Right atrium auricular region (tissue), 2 donors: ENCODE data around the gene MXRA7. TPM values are rescaled to one million over a fixed set of nuclear protein-coding genes. Genes with fewer than 3 reads are reported as not detected.

ENCODE experiments used
- DNase-seq: peaks from one replicate; pipeline ENCODE4 v3.0.0-alpha.2; 2019; ENCODE audit warnings: low spot score
- H3K27ac ChIP-seq, 2 donors: fragments of 200-600 bp; sonication (generic); 1 replicate in 1 of 2; 2 replicates in 1 of 2; pipeline ENCODE4 v1.5.1; 2016 to 2019
- H3K27me3 ChIP-seq, 2 donors: fragments of 200-600 bp; sonication (generic); one replicate each; pipeline versions ENCODE4 v1.5.1 to v1.6.0; 2017 to 2019
- H3K36me3 ChIP-seq: fragments of 200-600 bp; sonication (generic); one replicate; pipeline ENCODE4 v1.5.1; 2016
- H3K4me1 ChIP-seq, 2 donors: fragments of 200-600 bp; sonication (generic); one replicate each; pipeline versions ENCODE4 v1.5.1 to v1.6.0; 2017 to 2019
- H3K4me3 ChIP-seq, 2 donors: fragments of 200-600 bp; sonication (generic); 1 replicate in 1 of 2; 2 replicates in 1 of 2; pipeline ENCODE4 v1.5.1; 2017 to 2019; ENCODE audit warnings: mild to moderate bottlenecking in 1 of 2, moderate library complexity in 1 of 2
- H3K9me3 ChIP-seq, 2 donors: fragments of 200-600 bp; sonication (generic); one replicate each; pipeline ENCODE4 v1.5.1; 2019
- total RNA-seq, 2 donors: library from RNA; depleted of rRNA; stranded (reverse); fragments of >200 nt; gene quantifications; one replicate each; pipeline ENCODE4 v1.1.0, GENCODE V29; 2016
- TF ChIP-seq, protein P1 (sequence below), 2 donors: fragments of 200-600 bp; sonication (generic); IDR thresholded peaks; one replicate each; pipeline ENCODE4 v1.5.1; 2019; ENCODE audit warnings: antibody characterized with exemption in 2 of 2

MXRA7 gene
- total RNA-seq, 2 donors from 2014 or later, result 440 to 644 TPM

DNA sequence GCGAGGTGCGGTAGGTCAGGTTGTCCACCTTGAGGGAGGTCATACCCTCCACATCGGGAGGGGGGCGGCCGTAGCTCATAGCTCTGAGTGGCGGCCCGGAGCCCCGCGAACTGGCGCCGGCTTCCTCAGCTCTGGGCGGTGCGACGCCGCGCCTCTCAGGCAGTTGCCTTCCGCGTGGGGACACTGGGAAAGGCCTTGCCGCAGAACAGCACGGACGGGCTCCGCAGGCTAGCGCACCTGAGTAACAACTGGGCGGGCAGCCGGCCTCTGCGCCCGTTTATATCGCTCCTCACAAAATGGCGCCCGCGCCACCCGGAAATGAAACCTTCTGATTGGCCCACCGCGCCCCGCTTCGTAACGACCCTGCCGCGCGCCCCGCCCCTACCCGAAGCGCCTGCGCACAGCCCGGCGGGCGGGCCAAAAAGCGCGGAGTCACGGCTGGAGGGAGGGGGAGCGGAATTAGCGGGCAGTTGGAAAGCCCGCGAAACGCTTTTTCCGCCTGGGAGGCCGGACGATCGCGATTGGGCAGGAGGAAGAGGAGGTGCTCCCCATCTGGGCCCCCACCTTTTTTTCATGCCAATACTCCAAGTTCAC lies 26.4 kb upstream of the MXRA7 start, which contains the start of gene SRSF2:
TSS of gene SRSF2 (minus strand) at position 250 of the 594 bp plus-strand sequence. CDS start at position 79, 171 bp downstream.
- peaks cover 0 to 58% of the 10 kb centered on the region in 2 donors for H3K4me1 ChIP-seq
- H3K27me3 ChIP-seq, result no peaks in the 10 kb centered on the region
- DNase-seq, result peak; percentile 99
- H3K4me3 ChIP-seq, result peak within 1 kb of the TSS; percentile 96 to 97
- TF ChIP-seq, protein P1, sequence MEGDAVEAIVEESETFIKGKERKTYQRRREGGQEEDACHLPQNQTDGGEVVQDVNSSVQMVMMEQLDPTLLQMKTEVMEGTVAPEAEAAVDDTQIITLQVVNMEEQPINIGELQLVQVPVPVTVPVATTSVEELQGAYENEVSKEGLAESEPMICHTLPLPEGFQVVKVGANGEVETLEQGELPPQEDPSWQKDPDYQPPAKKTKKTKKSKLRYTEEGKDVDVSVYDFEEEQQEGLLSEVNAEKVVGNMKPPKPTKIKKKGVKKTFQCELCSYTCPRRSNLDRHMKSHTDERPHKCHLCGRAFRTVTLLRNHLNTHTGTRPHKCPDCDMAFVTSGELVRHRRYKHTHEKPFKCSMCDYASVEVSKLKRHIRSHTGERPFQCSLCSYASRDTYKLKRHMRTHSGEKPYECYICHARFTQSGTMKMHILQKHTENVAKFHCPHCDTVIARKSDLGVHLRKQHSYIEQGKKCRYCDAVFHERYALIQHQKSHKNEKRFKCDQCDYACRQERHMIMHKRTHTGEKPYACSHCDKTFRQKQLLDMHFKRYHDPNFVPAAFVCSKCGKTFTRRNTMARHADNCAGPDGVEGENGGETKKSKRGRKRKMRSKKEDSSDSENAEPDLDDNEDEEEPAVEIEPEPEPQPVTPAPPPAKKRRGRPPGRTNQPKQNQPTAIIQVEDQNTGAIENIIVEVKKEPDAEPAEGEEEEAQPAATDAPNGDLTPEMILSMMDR (IDR thresholded peaks at IDR 0.05), result no peak
- H3K36me3 ChIP-seq, result peaks cover 46% of the 10 kb centered on the region
- H3K9me3 ChIP-seq, result no peaks in the 10 kb centered on the region
- peak within 1 kb of the TSS; percentile 99 to 100 for H3K27ac ChIP-seq

DNA sequence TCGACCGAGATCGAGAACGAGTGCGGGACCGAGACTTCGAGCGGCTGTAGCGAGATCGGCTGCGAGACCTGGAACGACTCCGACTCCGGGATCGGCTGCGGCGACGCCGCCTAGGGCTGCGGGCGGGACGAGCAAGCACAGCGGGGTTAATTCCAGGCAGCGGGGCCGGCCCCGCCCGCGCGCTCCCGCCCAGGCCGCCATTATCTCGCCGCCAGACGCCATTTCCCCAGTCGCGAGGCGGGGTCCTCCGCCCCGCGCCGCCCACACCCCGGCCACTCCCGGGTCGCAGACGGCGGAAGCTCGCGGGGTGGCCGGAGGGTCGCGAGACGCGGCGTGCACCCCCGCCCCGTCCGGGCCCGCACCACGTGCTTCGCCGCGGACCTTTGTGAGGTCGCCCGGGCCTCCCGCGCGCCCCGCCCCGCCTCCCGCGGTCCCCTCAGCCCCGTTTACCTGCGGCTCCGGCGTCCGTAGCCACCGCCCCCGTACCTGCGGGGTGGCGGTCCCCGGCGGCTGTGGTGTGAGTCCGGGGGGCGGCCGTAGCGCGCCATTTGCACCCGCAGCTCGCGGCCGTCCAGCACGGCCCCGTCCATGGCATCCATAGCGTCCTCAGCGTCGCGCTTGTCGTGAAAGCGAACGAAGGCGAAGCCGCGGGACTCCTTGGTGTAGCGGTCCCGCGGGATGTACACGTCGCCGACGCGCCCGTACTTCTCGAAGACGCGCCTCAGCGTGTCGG lies 25.8 kb upstream of the MXRA7 start:
- H3K4me1 ChIP-seq, result peaks cover 0 to 57% of the 10 kb centered on the region in 2 donors
- no peaks in the 10 kb centered on the region for H3K9me3 ChIP-seq
- no peaks in the 10 kb centered on the region for H3K27me3 ChIP-seq
- peak overlapping the region; percentile 96 to 97 for H3K4me3 ChIP-seq
- H3K36me3 ChIP-seq, result peaks cover 46% of the 10 kb centered on the region
- TF ChIP-seq, protein P1 (IDR thresholded peaks at IDR 0.05), result peak in 1 of 2 donors; percentile 34
- peak overlapping the region; percentile 99 to 100 for H3K27ac ChIP-seq
- peak; percentile 77 for DNase-seq

DNA sequence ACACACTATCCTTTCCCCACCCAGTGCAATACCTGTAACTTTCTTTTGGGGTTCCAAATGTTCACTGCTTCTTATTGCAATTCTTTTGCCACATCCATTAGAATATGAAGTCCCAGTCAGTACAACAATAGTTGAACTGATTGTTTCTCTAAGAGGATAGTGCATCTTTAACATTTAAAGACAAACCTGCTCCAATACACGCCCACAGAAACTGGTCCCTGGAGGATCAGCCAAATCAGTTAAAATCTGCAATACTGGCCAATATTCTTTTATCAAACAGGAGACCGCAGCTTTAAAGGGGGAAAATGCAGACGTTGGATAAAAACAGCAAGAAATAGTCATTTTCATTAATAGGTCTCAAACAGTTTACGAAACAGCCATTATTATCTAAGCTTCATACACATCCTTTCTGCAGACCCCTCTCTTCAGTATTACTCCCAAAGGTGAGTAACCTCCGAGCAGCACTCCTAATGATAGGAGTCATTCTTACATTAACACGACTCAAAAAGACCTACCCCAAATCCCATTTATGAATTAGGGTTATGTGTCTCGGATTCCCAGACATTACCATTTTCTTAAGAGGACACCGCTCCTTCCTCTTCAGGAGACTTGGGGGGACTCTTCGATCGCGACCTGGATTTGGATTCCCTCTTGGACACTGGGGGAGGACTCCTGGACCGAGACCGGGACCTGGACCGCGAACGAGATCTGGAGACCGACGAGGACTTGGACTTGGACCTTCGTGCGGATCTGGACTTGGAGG lies 25.0 kb upstream of the MXRA7 start:
- TF ChIP-seq, protein P1 (IDR thresholded peaks at IDR 0.05), result no peak
- peaks cover 0 to 57% of the 10 kb centered on the region in 2 donors for H3K4me1 ChIP-seq

DNA sequence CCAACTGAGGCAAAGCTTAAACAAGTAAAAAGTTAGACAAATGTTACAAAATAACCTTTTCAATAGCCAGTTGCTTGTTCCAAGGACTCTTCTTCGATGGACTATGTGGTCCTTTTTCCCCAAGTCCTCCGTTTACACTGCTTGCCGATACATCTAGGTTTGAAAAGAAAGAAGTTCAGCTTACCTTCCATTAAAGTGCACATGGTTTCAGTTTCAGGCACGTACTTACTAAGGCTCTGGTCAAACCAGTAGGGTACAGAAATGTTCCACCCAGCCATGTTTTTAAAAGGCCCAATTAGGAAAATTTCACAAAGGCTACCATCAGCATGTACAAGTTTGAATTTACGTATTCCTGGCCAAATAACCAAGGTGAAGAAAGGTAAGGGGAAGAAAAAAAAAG lies 24.2 kb upstream of the MXRA7 start:
- no peaks in the 10 kb centered on the region for H3K9me3 ChIP-seq
- TF ChIP-seq, protein P1 (IDR thresholded peaks at IDR 0.05), result no peak
- H3K4me1 ChIP-seq, result peaks cover 0 to 57% of the 10 kb centered on the region in 2 donors
- peaks cover 56% of the 10 kb centered on the region for H3K36me3 ChIP-seq
- H3K4me3 ChIP-seq, result peak overlapping the region; percentile 96 to 97
- DNase-seq, result no peak
- H3K27ac ChIP-seq, result peak overlapping the region in 1 of 2 donors; percentile 100
- no peaks in the 10 kb centered on the region for H3K27me3 ChIP-seq

More for the DNA sequence above, 25.0 kb upstream of the MXRA7 start:
- no peaks in the 10 kb centered on the region for H3K27me3 ChIP-seq
- peaks cover 52% of the 10 kb centered on the region for H3K36me3 ChIP-seq
- no peak for DNase-seq
- peak overlapping the region; percentile 99 to 100 for H3K27ac ChIP-seq
- H3K4me3 ChIP-seq, result peak overlapping the region; percentile 96 to 97
- H3K9me3 ChIP-seq, result no peaks in the 10 kb centered on the region

DNA sequence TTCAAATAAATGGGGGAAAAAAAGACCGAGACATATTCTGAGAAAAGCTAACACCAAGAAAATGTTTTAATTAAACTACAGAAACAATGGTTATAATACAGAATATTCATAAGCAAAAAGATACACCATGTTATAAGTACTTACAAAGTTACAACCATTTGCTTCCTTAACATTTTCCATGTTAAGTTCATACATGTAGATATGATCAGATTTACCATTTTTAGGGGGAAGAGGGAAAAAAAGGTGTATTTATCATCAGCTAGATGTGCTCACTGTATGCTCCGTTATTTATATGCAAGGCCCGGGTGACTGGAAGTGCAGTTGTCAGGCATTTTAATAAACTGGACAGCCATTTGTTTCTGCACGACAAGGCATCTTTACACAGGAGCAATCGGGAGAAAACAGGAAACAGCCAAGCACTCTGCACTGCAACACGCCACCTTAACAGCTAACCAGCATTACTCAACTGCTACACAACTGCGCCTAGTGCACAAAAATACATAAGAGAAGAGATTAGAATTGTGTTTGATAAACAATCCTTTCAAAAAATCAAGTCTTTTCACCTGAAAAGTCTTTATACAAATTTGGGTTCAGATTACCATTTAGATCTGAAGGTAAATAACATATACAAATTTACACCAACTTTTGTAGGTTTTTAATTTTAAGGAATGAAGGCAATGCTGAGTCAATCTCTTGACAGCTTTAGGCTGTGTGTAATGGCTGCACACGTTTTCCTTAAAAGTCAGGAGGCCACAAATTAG lies 23.5 kb upstream of the MXRA7 start:
- H3K27me3 ChIP-seq, result no peaks in the 10 kb centered on the region
- H3K4me3 ChIP-seq, result peak overlapping the region in 1 of 2 donors; percentile 96
- peaks cover 0 to 54% of the 10 kb centered on the region in 2 donors for H3K4me1 ChIP-seq
- peaks cover 56% of the 10 kb centered on the region for H3K36me3 ChIP-seq
- no peaks in the 10 kb centered on the region for H3K9me3 ChIP-seq
- DNase-seq, result no peak
- TF ChIP-seq, protein P1 (IDR thresholded peaks at IDR 0.05), result no peak
- H3K27ac ChIP-seq, result peak overlapping the region in 1 of 2 donors; percentile 100
